ENCODE results near the gene EMD. TPM values are rescaled to one million over a fixed set of nuclear protein-coding genes. Genes with fewer than 3 reads are reported as not detected.

EMD gene
- total and polyA plus RNA-seq, 10 of the 15 experiments (the other 5 are each of a cell fraction or from before 2014, with no cell fraction given) = 0.76 to 100 (median 43.2) TPM

DNA sequence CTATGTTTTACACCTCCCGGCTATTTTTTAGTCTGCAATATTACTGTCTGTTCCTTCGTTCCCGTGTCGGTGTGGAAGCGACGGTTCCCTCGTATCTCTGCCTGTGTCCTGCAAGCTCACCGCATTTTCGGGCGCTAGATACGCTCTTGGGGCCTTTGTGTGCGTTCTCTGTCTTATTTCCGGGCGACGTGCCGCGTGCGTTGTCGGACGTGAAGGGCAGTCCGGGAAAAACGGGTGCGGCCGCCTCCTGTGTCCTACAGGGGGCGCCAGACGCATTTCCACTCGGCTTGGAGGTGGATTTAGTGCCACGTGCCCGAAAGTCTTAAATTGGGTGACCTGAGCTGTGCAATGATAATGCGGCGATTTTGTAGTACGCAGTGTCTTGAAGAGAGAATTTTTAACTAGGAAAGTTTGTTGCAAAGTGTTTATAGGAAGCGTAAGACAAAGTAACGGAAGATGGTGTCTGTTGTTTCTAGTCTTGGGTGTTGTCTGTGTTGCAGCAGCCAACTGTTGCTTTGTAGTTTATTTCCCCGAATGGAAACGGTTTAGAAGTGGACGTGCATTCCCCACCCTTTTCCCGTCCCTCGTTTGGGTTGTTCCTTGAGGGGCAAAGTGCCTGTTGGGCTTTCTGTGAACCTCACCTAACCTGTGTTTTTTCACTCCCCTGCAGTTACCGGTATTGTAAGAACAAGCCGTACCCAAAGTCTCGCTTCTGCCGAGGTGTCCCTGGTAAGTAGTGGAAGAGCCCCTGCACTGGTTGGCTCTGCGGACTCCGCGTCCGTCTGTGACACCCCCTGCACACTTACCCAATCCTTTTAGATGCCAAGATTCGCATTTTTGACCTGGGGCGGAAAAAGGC lies 19.8 kb downstream of the EMD start (continued):
- TF ChIP-seq ZBTB11 (CRISPR knock-in tag; IDR thresholded peaks at IDR 0.05) (no peak), YBX1 (IDR thresholded peaks at IDR 0.05) (no peak), SUZ12 (IDR thresholded peaks at IDR 0.05; ENCODE audit: unreplicated experiment) (no peak), SUPT20H (IDR thresholded peaks at IDR 0.05; ENCODE audit: borderline replicate concordance, control insufficient read depth, low read depth, low read length) (no peak), IRF5 (IDR thresholded peaks at IDR 0.05; ENCODE audit: borderline replicate concordance) (no peak), POLR2A (IDR thresholded peaks at IDR 0.05; ENCODE audit: low read depth, low read length) (peak; percentile 75), ETV6 (conservative IDR thresholded peaks at IDR 0.05 in 1 of 2, IDR thresholded peaks at IDR 0.05 in 1 of 2; ENCODE audit: borderline replicate concordance in 1 of 2, low read depth in 1 of 2) (no peak), NR2F1 (conservative IDR thresholded peaks at IDR 0.05) (no peak), IKZF1 (conservative IDR thresholded peaks at IDR 0.05) (no peak), EGR1 (IDR thresholded peaks at IDR 0.05; ENCODE audit: borderline replicate concordance in 1 of 2, low read depth in 2 of 2, low read length in 2 of 2) (no peak), ZBTB33 (IDR thresholded peaks at IDR 0.05) (no peak), PML (IDR thresholded peaks at IDR 0.05; ENCODE audit: low read length) (peak; percentile 45; the same call in 1 of the 2 replicates), SMAD5 (IDR thresholded peaks at IDR 0.05; ENCODE audit: low read depth) (no peak), CEBPB (IDR thresholded peaks at IDR 0.05; ENCODE audit: borderline replicate concordance in 1 of 2, low read depth in 2 of 2, low read length in 2 of 2) (no peak)
- TF ChIP-seq, protein P1, sequence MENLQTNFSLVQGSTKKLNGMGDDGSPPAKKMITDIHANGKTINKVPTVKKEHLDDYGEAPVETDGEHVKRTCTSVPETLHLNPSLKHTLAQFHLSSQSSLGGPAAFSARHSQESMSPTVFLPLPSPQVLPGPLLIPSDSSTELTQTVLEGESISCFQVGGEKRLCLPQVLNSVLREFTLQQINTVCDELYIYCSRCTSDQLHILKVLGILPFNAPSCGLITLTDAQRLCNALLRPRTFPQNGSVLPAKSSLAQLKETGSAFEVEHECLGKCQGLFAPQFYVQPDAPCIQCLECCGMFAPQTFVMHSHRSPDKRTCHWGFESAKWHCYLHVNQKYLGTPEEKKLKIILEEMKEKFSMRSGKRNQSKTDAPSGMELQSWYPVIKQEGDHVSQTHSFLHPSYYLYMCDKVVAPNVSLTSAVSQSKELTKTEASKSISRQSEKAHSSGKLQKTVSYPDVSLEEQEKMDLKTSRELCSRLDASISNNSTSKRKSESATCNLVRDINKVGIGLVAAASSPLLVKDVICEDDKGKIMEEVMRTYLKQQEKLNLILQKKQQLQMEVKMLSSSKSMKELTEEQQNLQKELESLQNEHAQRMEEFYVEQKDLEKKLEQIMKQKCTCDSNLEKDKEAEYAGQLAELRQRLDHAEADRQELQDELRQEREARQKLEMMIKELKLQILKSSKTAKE (IDR thresholded peaks at IDR 0.05; ENCODE audit: low read depth, poor library complexity, severe bottlenecking) = no peak
- TF ChIP-seq, protein P2, sequence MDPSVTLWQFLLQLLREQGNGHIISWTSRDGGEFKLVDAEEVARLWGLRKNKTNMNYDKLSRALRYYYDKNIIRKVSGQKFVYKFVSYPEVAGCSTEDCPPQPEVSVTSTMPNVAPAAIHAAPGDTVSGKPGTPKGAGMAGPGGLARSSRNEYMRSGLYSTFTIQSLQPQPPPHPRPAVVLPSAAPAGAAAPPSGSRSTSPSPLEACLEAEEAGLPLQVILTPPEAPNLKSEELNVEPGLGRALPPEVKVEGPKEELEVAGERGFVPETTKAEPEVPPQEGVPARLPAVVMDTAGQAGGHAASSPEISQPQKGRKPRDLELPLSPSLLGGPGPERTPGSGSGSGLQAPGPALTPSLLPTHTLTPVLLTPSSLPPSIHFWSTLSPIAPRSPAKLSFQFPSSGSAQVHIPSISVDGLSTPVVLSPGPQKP (IDR thresholded peaks at IDR 0.05; ENCODE audit: low read depth, low read length) = no peak
- TF ChIP-seq, protein P3, sequence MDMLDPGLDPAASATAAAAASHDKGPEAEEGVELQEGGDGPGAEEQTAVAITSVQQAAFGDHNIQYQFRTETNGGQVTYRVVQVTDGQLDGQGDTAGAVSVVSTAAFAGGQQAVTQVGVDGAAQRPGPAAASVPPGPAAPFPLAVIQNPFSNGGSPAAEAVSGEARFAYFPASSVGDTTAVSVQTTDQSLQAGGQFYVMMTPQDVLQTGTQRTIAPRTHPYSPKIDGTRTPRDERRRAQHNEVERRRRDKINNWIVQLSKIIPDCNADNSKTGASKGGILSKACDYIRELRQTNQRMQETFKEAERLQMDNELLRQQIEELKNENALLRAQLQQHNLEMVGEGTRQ (IDR thresholded peaks at IDR 0.05; ENCODE audit: borderline replicate concordance, low read depth, low read length) = peak; percentile 37
